ENCODE data around the gene INAFM2. TPM values are rescaled to one million over a fixed set of nuclear protein-coding genes. Genes with fewer than 3 reads are reported as not detected.

INAFM2 gene
- total RNA-seq, 4 donors from 2014 or later, result 39.0 to 41.3 (median 40.7) TPM

DNA sequence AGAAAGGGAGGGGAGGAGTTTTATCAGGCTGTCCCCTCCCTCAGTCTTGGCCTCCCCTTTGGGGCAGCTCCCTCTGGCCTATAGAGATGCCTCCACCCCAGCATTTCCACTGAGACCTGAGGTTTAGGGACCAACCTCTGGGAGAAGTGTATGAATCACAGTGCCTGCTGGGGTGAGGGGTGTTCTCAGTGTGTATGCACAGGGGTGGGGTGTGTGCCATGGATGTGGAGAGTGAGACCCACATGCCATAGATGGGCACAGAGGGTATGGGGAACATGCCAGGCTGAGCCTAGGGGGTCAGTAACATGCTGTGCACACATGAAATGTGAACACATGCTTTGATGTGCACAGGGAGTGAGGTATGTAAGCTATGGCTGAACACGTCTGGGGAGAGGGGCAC, 28.2 kb upstream of the INAFM2 start:
- DNase-seq (ENCODE audit: extremely low spot score), result no peak
- peaks cover 14 to 32% (median 22%) of the 10 kb centered on the region in 4 donors for H3K4me1 ChIP-seq
- no peaks in the 10 kb centered on the region for H3K36me3 ChIP-seq
- H3K4me3 ChIP-seq, result no peak overlapping the region
- WGBS, result 86% methylated on average over 1 of the region's 1 CpG
- intact Hi-C loops (cut with DNase I), result no loop called here
- H3K27me3 ChIP-seq, result no peaks in the 10 kb centered on the region
- H3K27ac ChIP-seq (replicated peaks in 1 of 4), result no peak overlapping the region
- TF ChIP-seq POLR2AphosphoS5 (IDR thresholded peaks at IDR 0.05) (no peak), EP300 (IDR thresholded peaks at IDR 0.05) (no peak), POLR2A (IDR thresholded peaks at IDR 0.05; ENCODE audit: low read depth) (no peak)
- TF ChIP-seq, protein P1, sequence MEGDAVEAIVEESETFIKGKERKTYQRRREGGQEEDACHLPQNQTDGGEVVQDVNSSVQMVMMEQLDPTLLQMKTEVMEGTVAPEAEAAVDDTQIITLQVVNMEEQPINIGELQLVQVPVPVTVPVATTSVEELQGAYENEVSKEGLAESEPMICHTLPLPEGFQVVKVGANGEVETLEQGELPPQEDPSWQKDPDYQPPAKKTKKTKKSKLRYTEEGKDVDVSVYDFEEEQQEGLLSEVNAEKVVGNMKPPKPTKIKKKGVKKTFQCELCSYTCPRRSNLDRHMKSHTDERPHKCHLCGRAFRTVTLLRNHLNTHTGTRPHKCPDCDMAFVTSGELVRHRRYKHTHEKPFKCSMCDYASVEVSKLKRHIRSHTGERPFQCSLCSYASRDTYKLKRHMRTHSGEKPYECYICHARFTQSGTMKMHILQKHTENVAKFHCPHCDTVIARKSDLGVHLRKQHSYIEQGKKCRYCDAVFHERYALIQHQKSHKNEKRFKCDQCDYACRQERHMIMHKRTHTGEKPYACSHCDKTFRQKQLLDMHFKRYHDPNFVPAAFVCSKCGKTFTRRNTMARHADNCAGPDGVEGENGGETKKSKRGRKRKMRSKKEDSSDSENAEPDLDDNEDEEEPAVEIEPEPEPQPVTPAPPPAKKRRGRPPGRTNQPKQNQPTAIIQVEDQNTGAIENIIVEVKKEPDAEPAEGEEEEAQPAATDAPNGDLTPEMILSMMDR (IDR thresholded peaks at IDR 0.05), result no peak
- H3K9me3 ChIP-seq, result peaks cover 0 to 2% (median 0%) of the 10 kb centered on the region in 4 donors

DNA sequence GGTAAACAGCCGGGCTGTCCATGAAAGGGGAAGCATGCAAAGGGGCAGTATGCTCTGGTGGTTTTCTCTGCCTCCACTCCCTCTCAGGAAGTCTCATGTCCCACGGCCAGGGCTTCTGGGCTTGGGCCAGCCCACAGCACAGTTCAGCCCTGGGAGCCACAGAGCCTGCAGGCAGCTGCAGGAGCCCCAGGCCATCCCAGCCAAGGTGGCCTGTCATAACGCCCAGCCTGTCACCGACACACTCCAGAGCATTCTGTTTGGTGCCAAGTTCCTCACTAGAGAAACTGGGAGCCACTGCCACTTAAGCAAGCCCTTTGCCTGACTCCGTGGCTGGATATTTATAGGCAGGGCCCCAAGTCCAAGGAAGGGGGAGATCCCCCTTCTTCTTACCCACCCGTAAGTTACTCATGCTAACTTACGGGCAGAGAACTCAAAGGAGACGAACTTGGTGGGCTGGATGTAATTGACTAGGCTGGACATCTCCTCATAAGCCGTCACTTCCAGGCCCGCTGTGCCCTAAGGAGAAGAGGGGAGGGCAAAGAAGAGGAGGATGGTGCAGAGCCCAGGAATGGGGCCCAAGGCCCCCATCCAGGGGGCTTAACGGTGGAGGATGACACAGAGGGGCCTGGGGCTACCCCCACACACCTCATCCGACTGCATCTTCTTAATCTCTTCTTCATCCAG, 27.5 kb upstream of the INAFM2 start:
- Histone ChIP-seq H3K27me3 (no peaks in the 10 kb centered on the region), H3K4me3 (no peak overlapping the region), H3K4me1 (peaks cover 7 to 25% (median 15%) of the 10 kb centered on the region in 4 donors), H3K36me3 (no peaks in the 10 kb centered on the region), H3K9me3 (peaks cover 0 to 5% (median 2%) of the 10 kb centered on the region in 4 donors), H3K27ac (replicated peaks in 1 of 4) (no peak overlapping the region)
- DNase-seq (ENCODE audit: extremely low spot score), result no peak
- WGBS, result 55% methylated on average over 9 of the region's 12 CpGs
- intact Hi-C loops (cut with DNase I), result no loop called here
- TF ChIP-seq, protein P1 (IDR thresholded peaks at IDR 0.05), result no peak
- no peak for TF ChIP-seq EP300 (IDR thresholded peaks at IDR 0.05)
- TF ChIP-seq POLR2A (IDR thresholded peaks at IDR 0.05; ENCODE audit: low read depth), result no peak
- TF ChIP-seq POLR2AphosphoS5 (IDR thresholded peaks at IDR 0.05), result no peak

DNA sequence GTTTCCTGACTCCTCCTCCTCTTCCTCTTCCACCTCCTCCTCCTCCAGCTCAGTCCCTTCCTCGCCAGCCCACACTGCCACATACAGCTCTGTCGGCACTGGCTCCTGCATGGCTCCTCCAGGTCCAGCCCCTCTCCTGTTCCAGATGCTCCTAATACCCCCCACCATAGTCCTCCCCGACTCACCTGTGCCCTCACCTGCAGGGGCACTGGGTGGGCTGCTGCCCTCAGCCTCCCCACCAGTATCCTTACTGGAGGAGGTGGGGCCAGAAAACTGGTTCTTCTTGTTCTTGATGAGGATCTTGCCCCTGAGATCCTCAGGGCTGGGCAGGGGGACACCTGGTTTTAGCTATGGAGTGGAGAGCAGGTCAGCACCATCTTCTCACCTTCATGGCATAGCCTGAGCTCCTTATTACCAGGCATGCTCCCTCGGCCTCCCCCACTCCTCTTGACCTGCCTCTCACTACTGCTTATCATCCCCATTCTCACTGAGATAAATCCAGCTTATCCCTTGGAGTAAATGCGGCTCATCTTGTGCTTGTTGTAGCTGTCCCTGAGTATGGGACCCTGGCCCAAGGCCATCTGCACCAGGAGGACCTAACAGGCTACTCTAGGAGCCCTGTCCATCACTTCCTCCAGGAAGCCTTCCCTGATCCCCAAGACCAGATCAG, 26.8 kb upstream of the INAFM2 start:
- H3K4me1 ChIP-seq, result peaks cover 0 to 18% (median 9%) of the 10 kb centered on the region in 4 donors
- peaks cover 0 to 5% (median 2%) of the 10 kb centered on the region in 4 donors for H3K9me3 ChIP-seq
- no peaks in the 10 kb centered on the region for H3K36me3 ChIP-seq
- no peak overlapping the region for H3K4me3 ChIP-seq
- no peak overlapping the region for H3K27ac ChIP-seq (replicated peaks in 1 of 4)
- DNase-seq (ENCODE audit: extremely low spot score), result no peak
- TF ChIP-seq POLR2A (IDR thresholded peaks at IDR 0.05; ENCODE audit: low read depth), result no peak
- TF ChIP-seq, protein P1 (IDR thresholded peaks at IDR 0.05), result no peak
- no peak for TF ChIP-seq EP300 (IDR thresholded peaks at IDR 0.05)
- TF ChIP-seq POLR2AphosphoS5 (IDR thresholded peaks at IDR 0.05), result no peak
- peaks cover 0 to under 1% (median 0%) of the 10 kb centered on the region in 4 donors for H3K27me3 ChIP-seq
- intact Hi-C loops (cut with DNase I), result no loop called here
- WGBS, result 94% methylated on average over 5 of the region's 5 CpGs

DNA sequence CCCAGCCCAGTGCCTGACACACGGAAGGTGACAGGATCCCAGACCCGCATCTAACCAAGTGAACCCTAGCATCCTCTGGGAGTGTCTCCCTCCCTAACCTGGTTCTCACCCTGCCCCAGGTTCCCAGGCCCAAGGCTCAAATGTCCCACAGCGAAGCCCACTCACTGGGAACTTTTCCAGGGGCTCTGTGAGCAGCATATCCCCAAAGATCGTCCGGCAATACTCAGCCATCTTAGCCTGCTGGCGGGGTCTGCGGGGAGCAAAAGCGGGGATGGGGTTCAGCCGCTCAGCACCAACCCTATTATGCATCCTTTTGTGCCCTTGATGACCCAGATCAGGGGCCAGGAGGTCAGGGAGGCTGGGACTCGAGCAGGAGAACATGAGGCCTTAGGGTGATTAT, 26.1 kb upstream of the INAFM2 start:
- H3K36me3 ChIP-seq, result no peaks in the 10 kb centered on the region
- intact Hi-C loops (cut with DNase I), result no loop called here
- 94% methylated on average over 10 of the region's 10 CpGs for WGBS
- H3K27me3 ChIP-seq, result peaks cover 0 to 7% (median 0%) of the 10 kb centered on the region in 4 donors
- no peak overlapping the region for H3K4me3 ChIP-seq
- DNase-seq (ENCODE audit: extremely low spot score), result no peak
- H3K9me3 ChIP-seq, result peaks cover 0 to 5% (median 2%) of the 10 kb centered on the region in 4 donors
- peaks cover 0 to 15% (median 8%) of the 10 kb centered on the region in 4 donors for H3K4me1 ChIP-seq
- TF ChIP-seq POLR2A (IDR thresholded peaks at IDR 0.05; ENCODE audit: low read depth) (no peak), EP300 (IDR thresholded peaks at IDR 0.05) (no peak), POLR2AphosphoS5 (IDR thresholded peaks at IDR 0.05) (no peak)
- TF ChIP-seq, protein P1 (IDR thresholded peaks at IDR 0.05), result no peak
- no peak overlapping the region for H3K27ac ChIP-seq (replicated peaks in 1 of 4)

Measured in esophagus muscularis mucosa (tissue), 4 donors.